T1000 (cell line): ENCODE data around the gene AATK.

Experiments
- DNase-seq: peaks from one replicate; lab custom pipeline; 2025; ENCODE audit warnings: mixed read lengths; lab: John Stamatoyannopoulos, UW

Gene AATK

DNA sequence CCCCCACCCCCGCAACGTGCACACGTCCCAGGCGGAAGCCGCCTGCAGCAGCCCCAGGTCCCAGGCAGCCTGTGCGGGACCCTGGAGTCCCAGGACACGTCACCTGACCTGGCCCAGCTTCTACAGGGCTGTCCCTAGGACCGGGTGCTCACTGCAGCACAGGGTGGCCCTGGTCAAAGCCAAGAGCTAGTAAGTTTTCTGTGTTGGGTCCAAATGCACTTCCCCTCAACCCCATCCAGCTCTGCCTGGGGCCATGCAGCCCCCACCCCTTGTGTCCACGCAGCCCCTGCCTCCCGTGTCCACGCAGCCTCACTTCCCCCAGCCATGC is 22.9 kb downstream of the AATK start:
- DNase-seq: no peak

DNA sequence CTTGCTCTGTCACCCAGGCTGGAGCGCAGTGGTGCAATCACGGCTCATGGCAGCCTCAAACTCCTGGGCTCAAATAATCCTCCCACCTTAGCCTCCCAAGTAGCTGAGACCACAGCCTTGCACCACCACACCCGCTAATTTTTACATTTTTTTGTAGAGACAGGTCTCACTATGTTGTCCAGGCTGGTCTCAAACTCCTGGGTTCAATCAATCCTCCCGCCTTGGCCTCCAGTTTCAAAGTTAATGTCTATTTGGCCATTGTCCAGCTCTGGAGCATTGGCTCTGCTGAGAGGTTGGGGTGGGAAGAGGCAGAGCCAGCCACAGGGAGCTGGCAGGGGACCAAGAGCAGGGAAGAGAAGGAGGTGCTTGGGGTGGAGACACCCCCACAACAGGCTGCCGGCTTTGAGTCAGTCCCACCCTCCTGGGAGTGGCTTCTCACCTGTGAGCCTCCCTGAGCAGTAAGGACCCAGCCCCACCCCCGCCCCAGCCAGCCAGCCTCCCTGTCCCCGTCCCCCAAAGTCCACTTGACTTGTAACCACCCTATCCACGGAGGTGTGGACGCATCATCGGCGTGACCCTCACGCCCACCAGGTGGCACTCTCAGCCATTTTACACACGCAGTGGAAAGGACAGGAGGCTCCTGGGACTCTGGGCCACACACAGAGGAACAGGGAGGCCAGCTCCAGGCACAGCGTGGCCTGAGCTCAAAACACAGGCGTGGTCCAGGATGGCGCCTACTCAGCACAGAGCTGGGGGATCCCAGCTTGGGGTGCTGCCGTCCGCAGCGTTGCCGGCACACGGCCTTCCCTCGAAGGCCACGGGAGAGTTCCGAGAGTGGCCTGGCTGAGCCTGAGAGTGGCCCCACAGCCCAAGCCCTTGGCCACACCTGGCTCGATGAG is 23.5 kb downstream of the AATK start:
- DNase-seq: peak; percentile 26

DNA sequence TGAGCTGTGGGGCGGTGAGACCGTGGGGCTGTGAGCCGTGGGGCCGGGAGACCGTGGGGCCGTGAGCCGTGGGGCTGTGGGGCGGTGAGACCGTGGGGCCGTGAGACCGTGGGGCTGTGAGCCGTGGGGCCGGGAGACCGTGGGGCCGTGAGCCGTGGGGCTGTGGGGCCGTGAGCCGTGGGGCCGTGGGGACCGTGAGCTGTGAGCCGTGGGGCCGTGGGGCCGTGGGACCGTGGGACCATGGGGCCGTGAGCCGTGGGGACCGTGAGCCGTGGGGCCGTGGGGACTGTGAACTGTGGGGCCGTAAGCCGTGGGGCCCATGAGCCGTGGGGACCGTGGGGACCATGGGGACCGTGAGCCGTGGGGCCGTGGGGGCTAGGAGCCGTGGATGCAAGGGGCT is 25.3 kb downstream of the AATK start:
- no peak for DNase-seq

DNA sequence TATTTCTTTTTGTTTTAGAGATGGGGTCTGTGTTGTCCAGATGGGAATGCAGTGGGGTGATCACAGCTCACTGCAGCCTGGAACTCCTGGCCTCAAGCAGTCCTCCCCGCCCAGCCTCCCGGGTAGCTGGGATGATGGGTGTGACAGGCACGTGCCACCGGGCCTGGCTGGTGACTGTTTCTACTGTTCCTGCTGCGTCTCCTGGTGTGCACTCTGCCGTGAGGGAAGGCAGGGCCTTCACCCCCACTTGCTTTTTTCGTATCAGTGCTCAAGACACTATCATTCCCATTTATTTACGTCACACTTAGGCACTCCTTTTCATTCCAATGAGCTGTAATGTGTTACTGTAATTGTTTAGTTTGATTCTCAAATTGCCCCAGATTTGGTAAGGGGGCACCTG is 26.0 kb downstream of the AATK start:
- no peak for DNase-seq

DNA sequence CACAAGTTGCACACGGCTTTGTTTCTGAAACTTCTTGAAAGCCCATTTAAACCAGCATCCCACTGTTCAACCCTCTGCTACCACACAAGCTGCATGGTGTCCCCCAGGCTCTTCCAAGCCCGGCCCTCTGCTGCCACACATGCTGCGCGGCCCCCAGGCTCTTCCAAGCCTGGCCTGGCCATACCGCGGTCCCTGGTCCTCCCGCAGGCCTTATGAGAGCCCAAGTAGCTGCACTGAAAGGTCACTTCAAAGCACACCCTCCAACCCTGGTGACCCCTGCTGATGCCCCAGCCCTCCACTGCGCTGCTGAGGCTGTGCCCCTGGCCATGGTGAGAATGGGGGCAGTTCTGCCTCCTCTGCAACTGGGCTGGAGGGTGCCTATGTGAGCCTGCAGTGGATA is 26.6 kb downstream of the AATK start:
- DNase-seq: no peak

DNA sequence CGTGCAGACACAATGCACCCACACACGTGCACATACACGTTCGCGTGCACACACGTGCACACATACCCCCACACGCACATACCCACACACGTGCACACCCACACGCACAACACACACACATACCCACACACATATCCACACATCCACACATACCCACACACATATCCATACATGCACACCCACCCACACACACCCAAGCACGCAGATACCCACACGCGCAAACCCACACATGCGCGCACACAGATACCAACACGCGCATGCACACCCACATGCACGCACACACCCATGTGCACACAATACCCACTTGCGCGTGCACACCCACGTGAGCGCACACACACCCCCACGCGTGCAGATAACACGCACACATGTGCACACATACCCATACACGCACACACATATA is 27.5 kb downstream of the AATK start:
- no peak for DNase-seq

DNA sequence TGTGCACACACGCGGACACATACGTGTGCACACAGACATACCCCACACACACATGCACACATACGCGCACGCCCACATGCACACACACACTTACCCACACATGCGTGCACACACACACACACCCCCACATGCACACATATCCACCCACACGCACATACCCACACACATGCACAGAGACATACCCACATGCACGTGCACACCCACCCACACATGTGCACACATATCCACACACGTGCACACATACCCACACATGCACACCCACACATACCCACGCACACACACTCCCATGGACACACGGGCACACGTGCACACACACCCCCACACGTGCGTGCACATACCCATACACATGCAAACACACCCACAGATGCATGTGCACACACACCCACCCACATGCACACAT is 27.9 kb downstream of the AATK start:
- DNase-seq: no peak

DNA sequence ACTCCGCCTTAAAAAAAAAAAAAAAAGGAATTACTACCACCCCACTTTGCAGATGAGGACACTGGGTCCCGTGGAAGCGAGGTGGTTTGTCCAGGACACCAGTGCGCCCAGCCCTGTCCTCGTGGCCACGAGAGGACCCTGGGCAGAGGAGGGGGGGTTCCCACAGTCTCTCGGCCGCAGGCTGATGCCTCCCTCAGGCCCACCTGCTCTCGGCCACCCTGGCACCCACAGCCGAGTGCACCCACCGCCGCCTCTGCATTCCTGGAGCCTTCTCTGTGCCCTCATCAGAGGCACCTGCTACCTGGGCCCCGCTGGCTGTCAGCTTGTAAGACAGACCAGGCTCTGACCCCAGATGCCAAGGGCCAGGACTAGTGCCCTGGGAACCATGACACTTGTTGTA is 28.8 kb downstream of the AATK start:
- DNase-seq: no peak

DNA sequence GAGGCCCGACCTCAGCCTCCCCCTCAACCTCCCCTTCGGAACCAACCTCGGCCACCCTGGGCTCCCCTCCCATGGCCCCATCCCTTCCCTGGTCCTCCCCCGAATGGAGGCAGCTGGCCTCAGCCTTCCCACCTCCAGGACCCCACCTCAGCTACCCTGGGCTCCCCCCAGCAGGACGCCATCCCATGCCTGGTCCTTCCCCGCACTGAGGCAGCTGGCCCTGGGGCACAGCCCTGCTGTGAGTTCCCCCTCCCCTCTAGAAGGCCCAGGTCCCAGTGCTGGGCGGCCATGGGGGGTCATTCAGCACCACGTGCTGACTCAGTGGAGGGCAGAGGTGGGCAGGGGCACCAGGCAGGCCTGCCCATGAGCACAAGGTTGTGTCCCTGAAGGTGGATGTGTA is 29.7 kb downstream of the AATK start:
- no peak for DNase-seq

DNA sequence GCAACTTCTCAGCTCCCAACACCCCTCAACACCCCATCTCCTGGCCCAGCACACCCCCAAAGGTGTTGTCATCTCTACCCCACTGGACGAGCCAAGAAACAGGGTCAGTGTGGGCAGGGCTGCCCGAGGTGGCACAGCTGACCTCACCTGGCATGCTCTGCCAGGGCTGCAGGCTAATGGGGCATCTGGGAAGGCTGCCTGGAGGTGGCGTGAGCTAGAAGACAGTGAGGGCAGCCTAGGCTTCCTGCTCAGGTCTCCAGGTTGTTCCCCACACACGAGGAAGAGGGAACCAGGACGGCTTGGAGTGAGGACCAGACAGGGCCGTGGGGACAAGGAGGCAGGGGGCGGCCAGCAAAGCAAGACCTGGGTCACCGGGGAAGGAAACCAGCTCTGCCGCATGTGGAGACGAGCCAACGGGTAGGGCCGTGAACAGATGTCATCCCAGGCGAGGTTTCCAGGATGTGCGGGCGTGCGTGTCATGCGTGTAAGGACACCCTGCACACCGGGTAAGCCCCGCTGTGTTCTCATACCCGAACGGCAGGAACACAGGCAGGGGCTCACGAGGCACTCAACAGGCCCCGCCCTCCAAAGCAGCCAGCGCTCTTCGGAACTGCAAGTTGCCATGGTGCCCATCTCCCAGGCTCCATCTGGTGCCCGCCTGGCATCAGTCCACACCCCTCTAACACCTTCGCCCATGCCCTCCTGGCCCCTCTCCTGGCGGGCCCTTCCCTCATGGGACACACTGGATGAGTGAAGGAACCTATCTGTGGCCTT is 30.3 kb downstream of the AATK start:
- DNase-seq: no peak

DNA sequence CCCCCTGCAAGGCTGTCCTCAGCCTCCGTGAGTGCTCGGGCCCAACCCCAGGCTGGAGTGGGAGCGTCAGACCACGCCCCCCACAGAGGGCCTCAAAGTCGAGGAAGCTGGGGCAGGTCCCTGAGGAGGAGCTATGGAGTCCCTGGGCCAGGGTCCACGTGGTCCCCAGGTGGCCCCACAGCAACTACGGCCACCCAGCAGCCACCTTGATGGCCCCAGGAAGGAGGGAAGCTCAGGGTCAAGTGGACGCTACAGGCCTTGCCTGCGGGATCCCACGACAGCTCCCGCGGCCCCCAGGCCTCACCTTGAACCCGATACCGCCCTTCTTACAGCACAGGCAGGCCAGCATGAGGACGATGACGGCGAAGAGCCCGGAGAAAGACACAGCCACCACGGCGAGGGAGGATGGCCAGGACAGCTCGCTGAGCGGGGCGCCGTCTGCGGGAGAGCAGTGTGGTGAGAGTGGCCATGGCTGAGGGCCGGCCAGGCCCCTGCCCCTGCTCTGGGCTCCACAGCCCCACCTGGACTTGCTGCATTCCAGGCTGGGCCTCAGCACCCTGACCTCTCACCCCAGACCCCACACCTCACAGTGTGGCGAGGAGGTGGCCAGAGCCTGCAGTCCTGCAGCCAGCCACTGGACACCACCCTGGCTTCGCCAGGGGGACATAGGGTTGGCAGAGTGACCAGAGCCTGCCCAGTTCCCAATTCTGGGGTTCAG is 31.8 kb downstream of the AATK start:
- DNase-seq: no peak

DNA sequence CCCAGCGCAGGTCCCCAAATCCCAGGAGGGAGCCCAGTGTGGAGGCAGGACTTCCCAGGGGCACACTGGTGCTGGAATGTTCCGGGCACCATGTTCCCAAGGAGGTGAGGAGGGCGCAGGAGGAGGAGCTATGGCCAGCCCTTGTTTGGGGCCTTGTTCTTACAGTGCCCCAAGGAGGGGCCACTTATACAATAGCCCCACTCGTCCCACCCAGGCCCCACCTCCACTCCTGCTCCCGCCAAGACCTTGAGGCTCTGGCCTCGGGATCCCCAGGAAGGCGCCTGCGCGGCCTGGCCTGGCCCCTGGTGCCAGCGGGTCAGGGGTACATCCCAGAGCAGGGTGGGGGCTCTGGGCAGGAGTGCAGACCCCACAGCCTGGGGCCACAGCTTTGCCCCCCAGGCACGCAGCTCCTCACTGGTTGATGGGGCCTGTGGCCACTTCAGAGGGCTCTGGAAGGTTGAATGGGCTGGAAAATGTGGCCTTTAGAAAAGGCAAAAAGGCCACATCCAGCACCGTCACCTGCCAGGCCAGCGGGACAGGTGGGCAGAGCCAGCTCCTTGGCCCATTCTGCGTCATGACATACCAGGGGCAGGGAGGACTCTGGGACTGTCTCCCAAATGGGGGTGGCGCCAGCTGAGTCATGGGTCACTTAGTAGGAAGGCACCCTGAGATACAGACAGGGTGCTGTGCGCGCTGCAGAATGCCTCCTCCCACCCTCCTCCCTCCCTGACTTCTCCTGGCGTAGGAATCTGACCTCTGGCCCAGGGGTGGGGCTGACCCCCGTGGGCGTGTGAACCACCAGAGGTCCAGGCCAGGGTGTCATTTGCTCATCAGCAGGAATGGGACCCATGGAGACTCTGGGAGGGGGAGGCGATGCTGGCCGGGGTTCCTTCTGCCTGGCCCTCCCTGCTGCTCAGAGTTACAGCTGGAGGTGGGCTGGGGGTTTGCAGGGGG is 33.0 kb downstream of the AATK start:
- DNase-seq: no peak

DNA sequence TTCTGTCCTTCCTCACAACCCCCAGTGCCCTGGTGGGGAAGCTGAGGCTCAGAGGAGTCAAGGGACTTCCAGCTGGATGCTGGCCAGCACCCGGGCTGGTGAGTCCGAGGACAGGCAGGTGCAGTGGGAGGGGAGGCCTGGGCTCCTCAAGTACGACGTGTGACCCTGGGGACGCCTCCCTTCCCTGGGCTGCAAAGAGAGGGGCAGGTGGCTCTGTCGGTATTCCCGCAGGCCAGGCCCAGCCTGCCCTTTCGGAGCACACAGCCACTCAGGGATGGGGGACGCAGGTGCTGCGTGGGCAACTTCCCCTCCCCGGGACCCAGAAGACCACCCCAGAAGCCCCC is 33.9 kb downstream of the AATK start:
- no peak for DNase-seq

DNA sequence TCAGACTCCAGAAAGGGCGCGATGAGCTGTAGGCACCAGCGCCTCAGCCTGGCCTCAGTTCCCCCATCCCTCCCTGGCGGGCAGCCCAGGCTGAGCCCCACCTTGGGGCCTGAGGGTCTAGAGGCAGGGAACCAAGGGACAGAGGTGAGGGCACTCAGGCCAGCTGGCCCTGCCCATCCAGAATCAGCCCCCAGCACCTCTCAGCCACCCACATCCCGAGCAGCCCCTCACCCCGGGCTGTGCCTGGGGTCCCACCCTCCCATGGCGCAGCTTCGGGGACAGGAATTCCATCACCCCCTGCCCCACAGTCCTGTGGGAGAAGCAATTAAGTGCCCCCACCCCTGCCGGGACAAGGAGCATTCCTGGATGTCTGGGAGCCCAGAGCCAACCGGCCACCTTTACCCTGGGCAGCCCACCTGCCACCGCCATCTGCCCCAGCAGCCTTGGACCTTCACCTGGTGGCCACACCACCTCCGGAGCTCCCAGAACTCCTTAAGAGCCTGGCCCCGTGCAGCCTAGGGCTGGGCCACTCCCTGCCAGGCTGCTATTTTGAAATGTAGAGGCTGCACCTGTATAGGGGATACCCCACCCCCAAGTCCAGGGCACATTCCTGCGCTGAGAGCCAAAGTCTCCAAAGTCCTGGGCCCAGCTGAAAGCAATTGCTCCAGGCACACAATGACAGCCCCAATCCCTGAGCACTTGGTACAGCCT is 34.4 kb downstream of the AATK start:
- no peak for DNase-seq

DNA sequence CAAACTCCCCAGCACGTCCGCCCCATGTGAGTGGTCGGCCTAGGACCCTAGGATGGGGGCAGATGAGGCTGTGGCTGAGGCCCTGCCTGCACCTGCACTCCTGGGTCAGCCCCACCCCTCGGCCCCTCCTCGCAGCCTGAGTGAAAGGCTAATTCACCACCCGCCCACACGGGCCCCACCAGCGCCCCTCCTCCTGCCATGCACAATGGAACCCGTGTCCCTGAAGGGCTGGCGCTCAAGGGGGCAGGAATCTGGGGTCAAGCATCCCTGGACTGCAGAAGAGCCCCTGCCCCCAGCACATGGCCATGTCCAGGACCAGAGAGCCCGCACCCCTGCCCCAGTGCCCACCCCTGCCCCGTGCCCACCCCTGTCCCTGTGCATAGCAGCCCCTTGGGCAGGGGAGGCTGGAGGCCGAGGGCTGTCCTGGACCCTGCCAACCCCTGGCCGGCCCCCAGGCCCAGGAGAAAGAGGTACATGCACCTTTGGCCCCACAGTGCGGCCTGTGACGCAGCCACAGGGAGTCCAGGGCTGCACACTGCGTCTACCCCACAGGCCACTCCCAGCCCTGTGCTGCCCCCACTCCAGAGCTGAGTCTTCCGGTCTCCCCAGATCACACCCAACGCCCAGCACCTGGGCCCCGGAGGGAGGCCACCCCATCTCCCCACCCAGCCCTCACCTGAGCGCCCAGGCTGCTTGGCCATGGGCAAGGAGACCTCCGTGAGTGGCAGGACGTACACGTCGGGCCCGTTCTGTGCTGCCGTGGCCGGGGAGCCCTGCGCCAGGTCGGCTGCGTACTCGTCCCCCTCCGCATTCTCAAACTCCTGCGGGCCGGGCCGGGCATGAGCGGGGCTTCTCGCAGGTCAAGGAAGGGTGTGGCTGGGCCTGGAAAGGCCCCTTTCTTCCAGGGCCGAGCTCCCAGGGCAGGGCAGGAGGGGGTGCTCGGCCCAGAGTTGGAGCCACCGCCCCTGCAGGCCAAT is 35.3 kb downstream of the AATK start:
- DNase-seq: no peak

DNA sequence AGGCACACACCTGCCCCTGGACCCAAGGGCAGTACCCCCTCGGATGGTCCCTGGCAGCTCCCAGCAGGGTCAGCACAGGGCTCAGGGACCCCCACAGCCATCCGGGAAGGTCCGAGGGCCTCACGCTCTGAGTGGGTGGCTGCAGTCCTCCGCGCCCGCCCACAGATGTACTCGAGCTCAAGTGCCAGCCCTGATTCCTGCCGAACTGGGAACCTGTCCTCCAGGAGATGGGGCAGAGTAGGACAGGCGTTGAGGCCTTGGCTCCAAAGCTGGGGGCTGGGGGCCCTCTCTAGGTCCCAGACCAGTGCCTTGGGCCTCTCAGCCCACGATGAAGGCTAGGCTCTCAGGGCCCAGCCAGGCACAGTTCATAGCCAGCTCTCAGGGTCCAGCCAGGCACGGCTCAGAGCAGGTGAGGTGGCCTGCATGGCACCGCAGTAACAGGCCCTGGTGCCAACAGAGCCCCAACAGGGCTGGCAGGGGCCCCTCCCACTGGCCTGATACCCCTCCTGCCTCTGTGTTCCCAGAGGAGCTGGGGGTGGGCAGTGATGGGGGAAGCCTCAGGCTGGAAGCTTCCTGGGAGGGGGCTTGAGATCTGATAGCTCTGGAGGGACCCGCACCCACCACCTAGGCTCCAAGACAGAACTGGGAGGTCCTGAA is 36.2 kb downstream of the AATK start:
- DNase-seq: no peak

DNA sequence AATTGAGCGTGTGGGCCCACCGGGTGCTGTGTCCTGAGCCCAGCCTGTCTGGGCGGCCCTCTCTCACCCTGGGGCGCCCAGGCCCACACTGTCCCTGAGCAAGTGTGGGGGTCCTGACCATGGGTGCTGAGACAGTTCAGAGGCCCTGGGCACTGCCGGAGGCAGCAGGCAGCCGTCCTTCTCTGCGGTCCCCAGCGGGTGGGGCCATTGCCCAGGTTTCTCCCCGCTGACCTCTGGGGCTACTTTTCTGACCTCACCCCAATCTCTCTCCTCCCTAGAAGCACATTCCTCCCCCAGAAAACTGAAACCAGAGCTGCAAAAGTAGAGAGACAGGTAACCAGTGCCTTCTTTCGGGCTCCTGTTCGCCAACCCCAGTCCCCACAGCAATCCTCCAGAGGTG is 36.7 kb downstream of the AATK start:
- no peak for DNase-seq

DNA sequence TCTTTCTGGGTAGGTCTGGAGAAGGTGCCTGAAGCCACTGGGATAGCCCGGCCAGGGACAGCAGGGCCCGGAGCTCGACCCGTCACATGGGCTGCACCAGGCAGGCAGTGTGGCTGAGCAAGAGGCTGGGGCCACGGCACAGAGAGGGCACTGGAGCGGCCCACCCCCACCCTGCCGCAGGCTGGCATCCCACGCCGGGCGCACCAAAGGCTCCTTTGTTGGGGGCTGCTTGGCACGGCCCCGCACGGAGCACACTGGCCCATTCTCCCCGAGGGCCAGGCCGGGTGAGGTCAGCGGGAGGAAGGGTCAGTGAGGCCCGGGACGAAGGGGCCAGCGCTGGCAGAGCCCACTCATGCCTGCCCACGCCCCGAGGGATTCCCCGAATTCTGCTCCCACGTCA is 37.2 kb downstream of the AATK start:
- DNase-seq: no peak

DNA sequence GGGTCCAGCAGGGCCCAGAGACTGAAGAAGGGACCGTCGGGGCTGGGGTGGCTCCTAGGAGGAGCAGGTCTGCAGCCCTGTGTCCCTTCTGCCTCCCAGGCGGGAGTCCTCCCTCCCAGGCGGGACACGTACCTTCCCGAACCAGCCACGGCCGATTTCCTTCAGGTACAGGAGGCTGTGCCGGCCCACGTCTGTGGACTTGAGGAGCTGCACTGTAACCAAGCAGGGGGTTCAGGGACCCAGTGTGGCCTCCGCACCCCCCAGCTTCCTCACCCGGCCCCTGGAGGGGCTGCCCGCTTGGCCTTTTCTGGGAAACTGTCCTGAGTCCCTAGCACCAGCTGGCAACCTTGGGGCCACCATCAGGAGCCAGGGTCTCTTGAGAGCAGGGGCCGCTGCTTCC is 37.7 kb downstream of the AATK start:
- DNase-seq: no peak
